KBM-7 (cell line): ENCODE data around the gene ZFYVE28.
"Not testable (repeated sequence)": the region's sequence is repeated elsewhere in the genome, so short reads cannot be mapped to it uniquely, and the experiment has no call there.

Source experiments
- DNase-seq: peaks from one replicate; pipeline ENCODE4 v3.0.0-alpha.2; 2015
- in situ Hi-C: fragments of 300-500 bp; cut with MboI; formaldehyde crosslinking; loops from 2 replicates; pipeline ENCODE4 v1.14.3; 2020; ENCODE audit warnings: low sequenced_read_pairs, low pct_unique_long_range_greater_than_20kb, mixed read lengths

Gene ZFYVE28

DNA sequence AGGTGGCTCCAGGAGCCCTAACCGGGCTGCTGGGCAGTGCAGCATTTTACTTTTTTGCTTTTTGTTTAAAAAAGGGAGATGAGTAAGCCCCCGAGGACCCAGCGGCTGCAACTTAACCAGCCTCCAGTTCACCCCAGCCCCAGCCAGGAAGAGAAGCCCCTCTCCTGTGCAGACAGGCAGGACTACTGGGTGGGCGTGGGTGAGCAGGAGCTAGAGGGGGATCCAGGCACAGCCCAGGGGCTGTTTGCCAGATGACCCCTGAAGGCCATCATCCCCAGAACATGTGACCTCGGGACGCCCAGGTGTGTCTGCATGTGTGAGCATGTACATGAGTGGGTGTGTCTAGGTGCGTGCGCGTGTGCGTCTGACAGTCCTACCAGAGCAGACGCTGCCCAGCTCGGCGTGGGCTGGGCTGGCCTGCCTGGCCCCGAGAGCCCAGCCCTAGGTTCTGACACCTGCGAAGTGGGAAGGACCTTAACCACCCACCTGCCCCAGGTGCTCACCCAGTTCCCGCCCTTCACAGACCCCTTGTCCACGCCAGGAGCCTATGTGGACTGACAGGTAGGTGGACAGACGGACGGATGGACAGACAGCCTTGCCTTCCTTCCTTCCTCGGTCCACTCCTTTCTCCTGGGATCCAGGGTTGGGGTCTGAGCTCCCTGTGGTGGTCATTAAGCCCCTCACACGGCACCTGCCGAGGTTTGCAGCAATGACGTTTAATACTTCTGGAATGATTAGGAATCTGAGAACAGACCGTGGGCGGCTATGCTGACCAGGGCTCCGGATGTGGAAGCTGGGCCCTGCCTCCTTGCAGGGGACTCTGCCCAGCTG, 168.7 kb downstream of the ZFYVE28 start:
- in situ Hi-C loops, result no loop called here
- no peak for DNase-seq

DNA sequence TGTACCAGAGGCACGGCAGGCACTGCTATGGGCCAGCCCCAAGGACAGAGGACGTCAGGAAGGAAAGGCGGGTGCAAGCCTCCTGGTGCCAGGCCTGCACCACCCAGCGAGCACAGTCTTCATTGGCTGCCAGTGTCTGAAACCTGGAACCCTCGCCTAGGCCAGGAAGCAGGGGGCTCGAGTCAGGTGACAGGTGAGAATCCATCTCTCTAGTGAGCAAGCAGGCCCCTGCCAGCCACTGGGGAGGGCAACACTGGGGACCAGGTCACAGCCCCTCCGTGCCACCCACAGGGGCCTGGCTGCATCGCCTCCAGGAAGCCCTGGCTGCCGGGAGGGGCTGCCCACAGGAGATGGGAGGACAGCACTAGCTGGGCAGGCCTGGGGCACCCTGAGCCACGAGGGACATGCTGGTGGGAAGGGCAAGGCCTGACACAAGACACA, 169.6 kb downstream of the ZFYVE28 start:
- no peak for DNase-seq
- in situ Hi-C loops, result no loop called here

DNA sequence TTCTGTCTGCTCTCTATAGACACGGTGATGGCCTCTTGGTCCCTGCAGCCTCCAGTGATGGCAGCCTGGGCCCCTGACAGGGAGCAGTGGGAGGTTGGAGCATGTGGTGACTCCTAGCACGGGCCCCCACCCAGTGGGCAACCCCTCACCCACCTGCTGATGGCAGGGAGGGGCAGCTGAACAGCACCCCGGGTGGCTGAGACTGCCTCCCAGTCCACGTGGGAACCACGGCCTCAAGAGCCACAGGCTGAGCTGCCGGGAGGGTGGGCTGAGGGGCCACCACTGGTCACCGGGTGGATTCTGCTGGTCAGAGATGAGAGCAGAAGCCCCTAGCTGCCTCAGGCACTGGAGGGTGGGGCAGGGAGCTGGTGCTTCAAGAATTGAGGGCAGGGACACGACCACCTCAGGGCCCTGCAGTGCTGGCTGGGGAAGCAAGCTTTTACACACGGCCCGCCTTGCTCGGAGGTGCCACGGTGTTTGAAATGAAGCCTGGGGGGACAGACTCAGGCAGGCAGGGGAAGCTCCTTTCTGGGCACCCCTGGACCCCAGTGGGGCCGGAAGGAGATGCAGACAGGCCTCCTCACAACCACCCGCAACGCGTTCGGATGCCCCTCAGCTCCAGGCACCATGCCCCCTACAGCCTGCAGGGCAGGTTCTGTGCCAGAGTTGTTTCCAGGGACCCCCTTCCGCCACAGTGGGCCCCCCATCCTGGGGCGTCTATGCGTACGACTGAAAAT, 170.2 kb downstream of the ZFYVE28 start:
- DNase-seq, result no peak
- in situ Hi-C loops, result no loop called here

DNA sequence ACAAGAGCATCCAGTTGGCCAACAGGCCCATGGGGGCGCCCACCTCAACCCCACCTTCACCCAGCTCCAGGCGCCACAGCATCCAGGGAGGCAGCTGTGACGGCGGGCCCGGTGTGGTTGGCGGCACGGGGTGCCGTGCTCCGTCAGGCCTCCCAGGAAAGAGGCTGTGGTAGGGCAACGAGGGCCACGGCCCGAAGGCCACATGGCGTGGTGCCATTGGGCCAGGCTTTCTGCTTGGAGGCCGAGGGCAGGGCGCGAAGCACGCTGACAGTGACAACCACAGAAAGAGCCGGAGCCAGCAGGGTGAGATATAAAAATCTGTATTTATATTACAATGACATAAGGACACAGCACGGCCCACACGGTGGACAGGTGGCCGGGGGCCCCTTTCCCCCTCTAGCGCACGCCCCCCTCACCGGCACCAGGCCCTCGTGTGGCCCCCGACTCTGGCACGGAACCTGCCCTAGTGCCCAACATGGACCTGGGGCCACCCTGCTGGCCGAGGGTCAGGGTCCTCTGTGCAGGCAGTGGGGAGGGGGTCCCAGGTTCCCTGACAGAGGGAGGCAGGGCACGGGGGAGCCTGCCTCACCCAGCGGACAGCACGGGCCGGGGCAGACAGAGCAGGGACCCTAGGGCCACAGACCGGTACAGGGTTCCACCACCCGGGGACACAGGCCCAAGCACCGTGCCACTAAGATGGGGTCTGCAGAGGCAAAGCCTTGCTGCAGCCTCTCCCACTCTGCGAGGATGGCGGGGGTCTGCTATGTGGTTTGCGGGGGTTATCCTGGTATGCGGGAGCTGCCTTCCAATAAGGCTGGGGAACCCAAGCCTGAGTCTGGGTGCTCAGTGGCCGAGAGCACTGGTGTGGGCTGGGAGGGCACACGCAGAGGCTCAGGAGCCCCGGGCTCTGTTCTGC, 171.1 kb downstream of the ZFYVE28 start:
- in situ Hi-C loops, result no loop called here

DNA sequence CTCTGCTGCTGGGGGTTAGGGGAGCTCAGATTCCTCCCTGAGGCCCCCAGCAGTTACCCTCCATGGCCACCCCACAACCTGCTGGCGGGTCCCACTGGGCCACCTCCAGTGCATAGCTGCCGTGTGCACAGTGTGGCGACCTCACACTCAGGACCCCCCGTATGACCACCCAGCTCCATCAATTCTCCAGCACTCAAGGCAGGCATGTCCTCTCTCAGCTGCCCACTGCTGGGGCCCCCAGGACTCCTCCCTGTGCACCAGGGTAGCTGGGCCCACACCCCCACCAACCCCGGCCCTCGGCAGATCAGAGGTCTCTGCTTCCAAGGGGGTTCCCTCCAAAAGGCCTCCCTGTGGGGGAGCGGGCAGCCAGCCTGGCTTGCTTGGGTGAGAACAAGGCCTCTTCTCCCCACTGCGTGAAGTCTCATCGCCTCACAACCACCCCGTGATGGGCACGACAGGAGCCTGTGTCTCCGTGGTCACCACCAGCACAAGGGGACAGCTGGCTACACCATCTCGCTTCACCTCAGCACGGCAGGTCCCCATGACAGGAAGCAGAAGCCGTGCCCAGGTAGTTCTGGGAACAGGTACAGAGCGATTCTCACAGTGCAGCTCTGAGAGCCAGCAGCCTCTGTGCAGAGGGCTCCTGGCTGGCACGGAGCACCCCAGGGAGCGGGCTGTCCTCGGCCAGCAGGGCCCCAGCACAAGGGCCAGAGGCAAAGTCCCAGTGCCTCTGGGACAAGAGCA, 171.9 kb downstream of the ZFYVE28 start:
- DNase-seq, result no peak
- in situ Hi-C loops, result no loop called here

More for the DNA sequence above, 171.1 kb downstream of the ZFYVE28 start:
- no peak for DNase-seq

DNA sequence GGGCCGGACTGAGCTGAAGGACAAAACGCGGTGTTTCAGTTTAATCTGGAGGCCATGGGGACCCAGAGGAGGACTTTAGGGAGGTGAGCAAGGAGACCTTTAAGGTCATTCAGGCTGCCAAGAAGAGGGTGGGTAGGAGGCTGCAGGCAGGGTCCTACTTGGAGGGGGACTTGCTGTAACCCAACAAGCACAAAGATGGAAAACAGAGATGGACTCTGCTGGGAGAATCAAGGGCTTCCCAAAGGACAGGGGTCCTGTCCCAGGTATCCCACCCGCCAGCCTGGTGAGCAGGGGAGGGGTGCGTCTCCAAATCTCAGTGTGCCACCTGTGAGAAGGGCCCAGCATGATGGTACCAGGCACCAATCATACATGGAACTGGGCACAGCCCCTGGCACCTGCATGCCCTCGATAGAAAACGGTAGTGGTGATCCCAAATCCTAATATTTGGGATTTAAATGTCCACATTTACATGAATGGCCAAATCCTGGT, 172.6 kb downstream of the ZFYVE28 start:
- in situ Hi-C loops, result no loop called here
- no peak for DNase-seq

DNA sequence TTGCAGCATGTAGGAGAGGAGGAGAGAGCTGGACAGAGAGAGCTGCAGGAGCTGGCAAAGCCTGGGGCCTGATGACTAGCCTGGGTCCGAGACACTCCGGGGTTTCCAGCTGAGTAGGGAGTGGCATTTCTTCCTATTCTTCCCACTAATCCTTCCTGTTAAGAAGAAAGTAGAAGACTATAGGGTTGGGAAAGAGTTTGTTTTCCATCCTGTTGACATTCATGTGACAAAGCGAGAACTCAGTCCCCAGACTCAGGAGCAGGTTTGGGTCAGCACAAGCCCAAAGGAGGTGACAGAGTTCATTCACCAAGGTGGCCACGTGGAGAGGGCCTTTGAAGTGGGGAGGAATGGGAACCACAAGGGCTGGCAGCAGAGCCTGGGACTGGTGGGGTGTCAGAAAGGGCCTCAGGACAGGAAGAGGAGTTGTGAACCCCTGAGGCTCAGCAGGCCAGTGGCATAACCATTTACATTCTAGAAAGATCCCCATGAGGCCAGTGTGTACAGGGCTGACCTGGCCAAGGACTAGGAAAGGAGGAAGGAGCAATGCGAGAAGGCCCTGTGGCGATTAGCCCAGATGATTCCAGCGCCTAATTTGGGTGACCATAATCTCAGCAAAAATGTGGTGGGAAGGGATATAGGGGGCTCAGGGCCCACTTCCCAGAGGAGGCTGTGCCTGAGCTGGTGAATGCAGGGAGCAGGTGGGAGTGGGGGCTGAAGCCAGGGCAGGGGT, 173.2 kb downstream of the ZFYVE28 start:
- in situ Hi-C loops, result no loop called here

DNA sequence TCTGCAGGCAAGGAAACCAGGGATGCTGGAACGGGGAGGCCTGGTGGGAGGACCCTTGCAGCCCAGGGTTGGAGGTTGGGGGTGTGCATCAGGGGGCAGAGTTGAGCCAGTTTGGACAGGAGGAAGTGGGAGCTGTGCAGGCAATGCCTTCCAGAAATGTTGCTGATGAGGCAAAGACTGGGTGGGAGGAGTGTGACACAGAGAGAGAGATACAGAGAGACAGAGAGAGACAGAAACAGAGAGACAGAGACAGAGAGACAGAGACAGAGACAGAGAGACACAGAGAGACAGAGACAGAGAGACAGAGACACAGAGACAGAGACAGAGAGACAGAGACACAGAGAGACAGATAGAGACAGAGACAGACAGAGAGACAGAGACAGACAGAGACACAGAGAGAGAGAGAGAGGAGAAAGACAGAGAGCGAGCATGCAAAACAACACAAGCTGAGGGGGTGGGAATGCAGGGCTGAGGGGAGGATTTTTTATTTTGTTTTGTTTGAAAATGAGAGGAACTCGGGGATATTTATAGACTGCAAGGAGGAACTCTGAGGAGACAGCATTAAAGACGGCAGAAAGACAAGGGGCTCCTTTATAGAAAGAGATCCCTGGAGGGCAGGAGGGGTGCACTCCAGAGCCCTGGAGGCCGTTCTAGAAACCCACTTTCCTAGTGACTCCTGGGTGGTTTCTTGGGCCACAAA, 174.6 kb downstream of the ZFYVE28 start:
- DNase-seq, result peak; percentile 80
- in situ Hi-C loops, result no loop called here

More for the DNA sequence above, 173.2 kb downstream of the ZFYVE28 start:
- no peak for DNase-seq

DNA sequence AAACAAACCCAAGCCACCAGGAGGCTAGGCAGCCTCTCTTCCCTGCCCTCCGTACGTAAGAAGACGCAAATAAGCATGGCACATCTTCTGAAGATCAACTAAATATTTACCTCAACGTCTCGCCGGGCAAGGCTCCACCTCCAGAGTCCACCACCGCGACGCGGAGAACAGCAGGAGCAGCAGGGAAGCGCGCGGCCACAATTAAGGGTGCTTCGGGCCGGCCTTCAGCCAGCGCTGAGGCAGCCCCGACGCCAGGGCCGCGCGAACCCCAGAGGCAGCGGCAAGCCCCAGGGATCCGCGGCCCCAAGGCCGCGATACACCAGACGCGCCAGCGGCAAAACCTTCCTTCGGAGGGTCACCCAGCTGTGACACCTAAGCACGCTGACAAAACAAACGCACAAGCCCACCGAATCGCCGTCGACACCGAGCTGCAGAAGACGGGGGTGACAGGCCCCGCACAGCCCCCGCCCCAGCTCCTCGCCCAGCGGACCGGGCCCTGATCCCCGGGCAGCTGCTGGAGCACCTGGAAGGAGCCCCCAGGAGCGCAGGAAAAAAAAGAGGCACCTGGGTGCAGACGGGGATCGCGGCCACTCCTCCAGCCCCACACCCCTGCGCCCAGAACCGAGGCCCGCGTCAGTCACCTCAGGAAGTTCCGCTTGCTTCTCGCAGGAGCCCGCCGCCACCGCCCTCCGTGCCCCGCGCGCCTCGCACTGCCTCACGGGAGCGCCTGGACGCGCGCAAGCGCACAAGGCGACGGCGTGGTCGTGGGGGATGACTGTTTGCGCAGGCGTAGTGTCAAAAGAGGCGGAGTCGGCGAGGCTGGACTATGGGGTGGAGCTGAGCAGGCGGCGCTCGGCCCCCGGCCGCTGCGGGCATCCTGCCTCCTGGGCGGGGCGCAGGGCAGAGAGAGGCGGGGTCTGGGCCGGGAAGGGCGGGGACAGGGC, 176.8 kb downstream of the ZFYVE28 start, which contains the start of the genes HAUS3 and POLN:
Gene HAUS3, minus strand, starts transcription at position 712 of the 944 bp plus-strand sequence. CDS start 1,175 bp downstream, outside the sequence.
Gene POLN, minus strand, starts transcription at position 712 of the 944 bp plus-strand sequence. CDS start 12,890 bp downstream, outside the sequence.
- in situ Hi-C loops, result no loop called here
- DNase-seq, result peak; percentile 97

DNA sequence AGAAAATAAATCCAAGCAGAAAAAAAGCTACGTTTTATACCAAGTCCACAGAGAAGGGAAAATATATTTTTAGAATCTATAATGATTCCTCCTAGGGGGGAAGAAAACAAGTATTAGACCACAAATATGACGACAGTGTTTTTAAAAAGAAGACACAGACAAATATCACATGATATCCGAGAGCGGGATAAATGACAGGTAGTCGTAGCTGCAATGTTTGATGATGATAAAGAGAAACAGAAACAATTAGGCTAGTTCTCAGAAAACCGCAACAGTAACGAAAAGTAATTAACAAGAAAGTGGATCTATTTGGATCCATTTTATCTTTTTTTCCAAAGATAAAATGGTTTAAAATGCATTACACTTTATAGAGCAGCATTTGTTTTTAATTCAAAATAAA, 177.4 kb downstream of the ZFYVE28 start:
- in situ Hi-C loops, result no loop called here
- DNase-seq, result no peak

DNA sequence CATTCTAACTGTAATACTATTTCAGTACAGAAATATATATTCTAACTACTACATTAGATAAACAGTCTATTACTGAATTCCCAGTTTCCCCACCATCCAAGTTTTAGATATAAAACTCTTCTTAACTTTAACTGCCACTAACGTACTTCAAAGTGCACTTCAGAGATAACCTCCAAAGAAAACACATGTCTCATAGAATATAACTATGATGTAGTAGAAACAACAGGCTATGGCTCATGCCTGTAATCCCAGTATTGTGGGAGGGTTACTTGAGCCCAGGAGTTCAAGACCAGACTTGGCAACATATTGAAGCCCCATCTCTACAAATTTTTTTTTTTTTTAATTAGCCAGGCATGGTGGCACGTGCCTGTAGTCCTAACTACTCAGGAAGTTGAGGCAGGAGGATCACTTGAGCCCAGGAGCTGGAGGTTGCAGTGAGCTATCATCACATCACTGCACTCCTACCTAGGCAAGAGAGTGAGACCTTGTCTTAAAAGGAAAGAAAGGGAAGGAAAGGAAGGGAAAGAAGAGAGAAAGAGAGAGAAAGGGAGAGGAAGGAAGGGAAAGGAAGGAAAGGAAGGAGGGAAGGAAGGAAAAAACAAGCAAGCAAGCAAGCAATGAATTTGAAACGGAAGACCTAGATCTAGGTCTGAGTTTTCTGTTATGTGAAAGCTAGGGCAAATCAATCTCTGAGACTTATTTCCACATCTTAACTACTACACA, 181.3 kb downstream of the ZFYVE28 start:
- DNase-seq, result no peak
- in situ Hi-C loops, result no loop called here

DNA sequence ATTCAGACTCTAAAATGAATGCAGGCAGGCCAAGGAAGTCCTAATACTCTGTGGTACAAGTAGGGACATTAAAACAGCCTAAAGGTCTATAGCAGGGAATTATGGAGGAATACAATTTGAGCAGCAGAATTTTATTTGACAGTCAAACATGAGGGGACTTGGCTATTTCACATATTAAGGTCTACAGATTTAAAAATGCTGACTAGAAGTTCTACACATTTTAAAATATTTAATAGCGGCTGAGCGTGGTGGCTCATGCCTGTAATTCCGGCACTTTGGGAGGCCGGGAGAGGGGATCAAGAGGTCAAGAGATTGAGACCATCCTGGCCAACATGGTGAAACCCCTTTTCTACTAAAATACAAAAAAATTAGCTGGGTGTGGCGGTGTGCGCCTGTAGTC, 187.4 kb downstream of the ZFYVE28 start:
- DNase-seq, result no peak
- in situ Hi-C loops, result no loop called here

DNA sequence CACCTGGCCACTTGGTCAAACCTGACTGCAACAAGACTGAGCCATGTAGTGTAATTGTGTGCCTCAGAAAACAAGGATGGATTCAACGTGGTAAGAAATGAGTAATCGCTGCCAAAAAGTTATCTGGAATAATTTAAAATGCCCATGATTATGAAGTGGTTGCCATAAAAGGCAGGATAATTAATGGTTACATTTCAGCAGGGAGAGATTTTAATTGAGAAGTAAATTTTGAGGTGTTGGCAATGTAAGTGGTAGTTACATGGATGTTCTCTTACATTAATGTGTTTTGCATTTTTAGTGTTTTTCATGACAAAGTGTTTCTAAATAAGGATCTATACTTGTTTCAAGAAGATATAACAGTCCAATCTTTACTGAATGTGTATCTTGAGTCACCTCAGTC, 192.2 kb downstream of the ZFYVE28 start:
- in situ Hi-C loops, result no loop called here

DNA sequence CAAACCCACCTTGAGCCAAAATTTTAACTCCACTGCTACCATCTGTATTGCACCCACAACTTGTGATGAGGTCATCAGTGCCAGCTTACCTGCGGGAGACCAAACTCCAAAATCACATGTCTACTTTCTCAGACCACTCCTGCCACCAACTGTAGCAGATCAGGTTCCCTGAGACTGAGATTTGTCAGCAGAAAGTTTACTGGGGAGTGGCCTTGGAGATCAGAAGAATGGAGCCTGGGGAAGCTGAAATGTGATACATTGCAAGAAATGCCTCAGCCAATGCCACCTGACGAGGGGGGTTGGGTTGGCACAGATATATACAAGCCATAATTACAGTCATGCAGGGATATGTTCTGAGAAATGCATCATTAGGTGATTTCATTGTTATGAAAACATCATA, 195.6 kb downstream of the ZFYVE28 start:
- in situ Hi-C loops, result no loop called here
- no peak for DNase-seq

More for the DNA sequence above, 192.2 kb downstream of the ZFYVE28 start:
- DNase-seq, result no peak

DNA sequence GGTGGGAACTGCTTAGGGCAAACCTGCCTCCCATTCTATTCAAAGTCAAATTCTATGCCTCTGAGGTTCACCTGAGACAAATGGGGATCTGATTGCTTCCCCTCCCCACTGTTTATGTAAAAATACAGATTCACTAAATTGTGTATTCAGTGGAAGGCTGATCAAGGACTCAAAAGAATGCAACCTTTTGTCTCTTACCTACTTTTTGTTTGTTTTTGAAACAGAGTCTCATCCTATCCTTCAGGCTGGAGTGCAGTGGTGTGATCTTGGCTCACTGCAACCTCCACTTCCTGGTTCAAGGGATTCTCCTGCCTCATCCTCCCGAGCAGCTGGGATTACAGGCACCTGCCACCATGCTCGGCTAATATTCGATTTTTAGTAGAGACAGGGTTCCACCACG, 197.1 kb downstream of the ZFYVE28 start:
- DNase-seq, in situ Hi-C loops: not testable (repeated sequence)
